H9 (cell line): Measurements from ENCODE around the gene NOS3. TPM values are rescaled to one million over a fixed set of nuclear protein-coding genes. Genes with fewer than 3 reads are reported as not detected.

Experiments used
- DNase-seq: peaks from one replicate; pipeline ENCODE4 v3.0.0-alpha.2; 2017
- H2AFZ ChIP-seq: one replicate; pipeline ENCODE4 v1.6.1; 2013; ENCODE audit warnings: mild to moderate bottlenecking, low read length, control low read depth, moderate library complexity
- H2AK5ac ChIP-seq: 2 replicates; pipeline ENCODE4 v1.6.1; 2013; ENCODE audit warnings: low read length, control low read depth, mixed read lengths; ENCODE audit not compliant: insufficient read length
- H2BK120ac ChIP-seq: one replicate; pipeline ENCODE4 v1.6.1; 2013; ENCODE audit warnings: low read depth, mild to moderate bottlenecking, low read length, control low read depth, inconsistent platforms; ENCODE audit not compliant: poor library complexity, severe bottlenecking
- H2BK12ac ChIP-seq: 2 replicates; pipeline ENCODE4 v1.6.1; 2013; ENCODE audit warnings: low read length, control low read depth, mixed read lengths, low read depth; ENCODE audit not compliant: insufficient read length
- H2BK15ac ChIP-seq: 2 replicates; pipeline ENCODE4 v1.6.1; 2013; ENCODE audit warnings: low read depth, low read length, control low read depth
- H2BK20ac ChIP-seq: one replicate; pipeline ENCODE4 v1.6.1; 2013; ENCODE audit warnings: low read depth, mild to moderate bottlenecking, low read length, control low read depth, inconsistent platforms; ENCODE audit not compliant: poor library complexity, severe bottlenecking
- H2BK5ac ChIP-seq: 2 replicates; pipeline ENCODE4 v1.6.1; 2013; ENCODE audit warnings: low read length, control low read depth, mixed read lengths; ENCODE audit not compliant: insufficient read length
- H3K14ac ChIP-seq: 2 replicates; pipeline ENCODE4 v1.6.1; 2013; ENCODE audit warnings: low read length, control low read depth; ENCODE audit not compliant: insufficient read depth
- H3K18ac ChIP-seq: 2 replicates; pipeline ENCODE4 v1.6.1; 2013; ENCODE audit warnings: low read depth, mild to moderate bottlenecking, mixed read lengths, low read length, control low read depth; ENCODE audit not compliant: insufficient read length
- H3K23ac ChIP-seq: 2 replicates; pipeline ENCODE4 v1.6.1; 2013; ENCODE audit warnings: low read length, control low read depth, mixed read lengths, low read depth; ENCODE audit not compliant: insufficient read length
- H3K23me2 ChIP-seq: 2 replicates; pipeline ENCODE4 v1.6.1; 2013; ENCODE audit warnings: low read depth, mild to moderate bottlenecking, mixed read lengths, low read length, control low read depth; ENCODE audit not compliant: insufficient read length, poor library complexity, severe bottlenecking
- H3K27ac ChIP-seq: 2 replicates; pipeline ENCODE4 v1.5.1; 2013; ENCODE audit warnings: low read length, control low read depth, mixed read lengths, low read depth; ENCODE audit not compliant: insufficient read length
- H3K27me3 ChIP-seq: 2 replicates; pipeline ENCODE4 v1.6.1; 2013; ENCODE audit warnings: low read length, control low read depth, inconsistent platforms; ENCODE audit not compliant: insufficient read depth
- H3K4ac ChIP-seq: 2 replicates; pipeline ENCODE4 v1.6.1; 2013; ENCODE audit warnings: low read depth, mild to moderate bottlenecking, control low read depth, inconsistent platforms, low read length, moderate library complexity
- H3K4me1 ChIP-seq: 2 replicates; pipeline ENCODE4 v1.6.1; 2013; ENCODE audit warnings: low read length, control low read depth, inconsistent platforms; ENCODE audit not compliant: insufficient read depth
- H3K4me2 ChIP-seq: 2 replicates; pipeline ENCODE4 v1.6.1; 2013; ENCODE audit warnings: low read length, control low read depth, mixed read lengths; ENCODE audit not compliant: insufficient read length, insufficient read depth
- H3K56ac ChIP-seq: 2 replicates; pipeline ENCODE4 v1.6.1; 2013; ENCODE audit warnings: low read depth, mild to moderate bottlenecking, mixed read lengths, low read length, control low read depth; ENCODE audit not compliant: insufficient read length
- H3K79me1 ChIP-seq: 2 replicates; pipeline ENCODE4 v1.6.1; 2013; ENCODE audit warnings: low read depth, mild to moderate bottlenecking, moderate library complexity, low read length, control low read depth, inconsistent platforms; ENCODE audit not compliant: insufficient read depth, poor library complexity, severe bottlenecking
- H3K79me2 ChIP-seq: 2 replicates; pipeline ENCODE4 v1.6.1; 2013; ENCODE audit warnings: low read length, control low read depth, inconsistent platforms; ENCODE audit not compliant: insufficient read depth
- H3K9ac ChIP-seq: 2 replicates; pipeline ENCODE4 v1.6.1; 2013; ENCODE audit warnings: low read length, control low read depth, mixed read lengths; ENCODE audit not compliant: insufficient read length; ENCODE audit errors: extremely low read depth
- H3K9me3 ChIP-seq: one replicate; pipeline ENCODE4 v1.6.1; 2013; ENCODE audit warnings: low read depth, low read length, inconsistent platforms; ENCODE audit not compliant: control insufficient read depth
- H3T11ph ChIP-seq: one replicate; pipeline ENCODE4 v1.6.1; 2013; ENCODE audit warnings: mild to moderate bottlenecking, low read length, control low read depth, inconsistent platforms
- H4K20me1 ChIP-seq: one replicate; pipeline ENCODE4 v1.6.1; 2013; ENCODE audit not compliant: control insufficient read depth, insufficient read length, insufficient read depth
- H4K5ac ChIP-seq: 2 replicates; pipeline ENCODE4 v1.6.1; 2013; ENCODE audit warnings: low read depth, mild to moderate bottlenecking, mixed read lengths, low read length, control low read depth; ENCODE audit not compliant: insufficient read length
- H4K8ac ChIP-seq: replicated peaks from 2 replicates; pipeline ENCODE4 v1.6.1; 2013; ENCODE audit warnings: low read length, control low read depth, mixed read lengths, low read depth; ENCODE audit not compliant: insufficient read length
- H4K91ac ChIP-seq: 2 replicates; pipeline ENCODE4 v1.6.1; 2013; ENCODE audit warnings: low read depth, mild to moderate bottlenecking, moderate library complexity, mixed read lengths, low read length, control low read depth; ENCODE audit not compliant: insufficient read length
- H3K27ac Mint-ChIP-seq, 3 experiments: 2 replicates in 2 of 3; 3 replicates in 1 of 3; pipeline ENCODE4 v1.8.0; 2020 to 2021; ENCODE audit warnings: mixed read lengths in 3 of 3, mild to moderate bottlenecking in 1 of 3, moderate library complexity in 1 of 3
- H3K27me3 Mint-ChIP-seq: 2 replicates; pipeline ENCODE4 v1.8.0; 2021; ENCODE audit warnings: low read depth, mild to moderate bottlenecking, moderate library complexity, mixed read lengths
- H3K36me3 Mint-ChIP-seq, 3 experiments: 2 replicates in 2 of 3; 3 replicates in 1 of 3; pipeline ENCODE4 v1.8.0; 2020 to 2021; ENCODE audit warnings: low read depth in 3 of 3, mixed read lengths in 3 of 3; ENCODE audit not compliant: insufficient read depth in 1 of 3
- H3K4me1 Mint-ChIP-seq, 2 experiments: 2 replicates each; pipeline ENCODE4 v1.8.0; 2020; ENCODE audit warnings: mixed read lengths in 2 of 2
- H3K4me3 Mint-ChIP-seq, 2 experiments: 2 replicates in 1 of 2; 3 replicates in 1 of 2; pipeline ENCODE4 v1.8.0; 2020 to 2021; ENCODE audit warnings: mild to moderate bottlenecking in 2 of 2, mixed read lengths in 2 of 2, moderate library complexity in 1 of 2
- H3K9me3 Mint-ChIP-seq, 2 experiments: 2 replicates in 1 of 2; 3 replicates in 1 of 2; pipeline ENCODE4 v1.8.0; 2020; ENCODE audit warnings: mild to moderate bottlenecking in 2 of 2, mixed read lengths in 2 of 2, moderate library complexity in 1 of 2
- CTCF ChIP-seq: fragments of 200-600 bp; sonication (generic); conservative IDR thresholded peaks from 3 replicates; pipeline ENCODE4 v1.8.0; 2021; ENCODE audit warnings: antibody characterized with exemption, mild to moderate bottlenecking
- WGBS: extraction: QIAGEN DNeasy Blood & Tissue Kit; methylation state at CpG from one replicate; pipeline ENCODE4 v1.1.7; 2013; ENCODE audit warnings: missing lambda C conversion rate, low lambda C conversion rate, mixed read lengths; ENCODE audit not compliant: insufficient read length; ENCODE audit errors: extremely low coverage; 5-methylcytosine and 5-hydroxymethylcytosine counted together
- total RNA-seq: library from RNA; stranded (reverse); gene quantifications from 2 replicates; pipeline ENCODE4 v1.2.1, GENCODE V29; 2021

NOS3 gene
- total RNA-seq, 1 experiment from 2014 or later, result 4.5 TPM

- H3K4me2 ChIP-seq, result peak overlapping the region; percentile 75
- no peak overlapping the region for H2AFZ ChIP-seq
- no peak overlapping the region for H4K5ac ChIP-seq
- H2AK5ac ChIP-seq, result no peak overlapping the region
- no peak overlapping the region; the same call in 1 of the 2 replicates for H3K14ac ChIP-seq
- H3K79me1 ChIP-seq, result no peaks in the 10 kb centered on the region
- no peak overlapping the region for H3T11ph ChIP-seq
- DNase-seq, result peak; percentile 73
- H4K8ac ChIP-seq, result no peak overlapping the region
- peak overlapping the region; percentile 72 to 82 for H3K4me3 Mint-ChIP-seq
- H3K36me3 Mint-ChIP-seq, result peaks cover 0 to 3% (median 0%) of the 10 kb centered on the region in 3 experiments; a peak in 3 of 7 replicates
- no peak overlapping the region for H3K18ac ChIP-seq
- H3K79me2 ChIP-seq, result no peaks in the 10 kb centered on the region
- no peak overlapping the region for H3K9ac ChIP-seq
- no peak overlapping the region for H2BK5ac ChIP-seq
- H3K4me1 Mint-ChIP-seq, result peaks cover 47 to 64% of the 10 kb centered on the region in 2 experiments
- no CpG with 5 or more reads among the region's 27 CpGs for WGBS
- H3K27me3 ChIP-seq, result peaks cover 7% of the 10 kb centered on the region; the same call in 1 of the 2 replicates
- H2BK20ac ChIP-seq, result no peak overlapping the region
- no peak for TF ChIP-seq CTCF
- no peaks in the 10 kb centered on the region; a peak in 2 of 5 replicates for H3K9me3 Mint-ChIP-seq
- H3K9me3 ChIP-seq, result no peaks in the 10 kb centered on the region
- no peak overlapping the region for H3K23ac ChIP-seq
- no peaks in the 10 kb centered on the region for H4K20me1 ChIP-seq
- no peak overlapping the region for H2BK120ac ChIP-seq
- peaks cover 14% of the 10 kb centered on the region for H3K23me2 ChIP-seq
- no peak overlapping the region for H3K27ac ChIP-seq
- peaks cover 5% of the 10 kb centered on the region; the same call in 1 of the 2 replicates for H3K4me1 ChIP-seq
- H2BK15ac ChIP-seq, result no peak overlapping the region
- H3K27me3 Mint-ChIP-seq, result peaks cover 54% of the 10 kb centered on the region
- no peak overlapping the region for H4K91ac ChIP-seq
- no peak overlapping the region for H3K56ac ChIP-seq
- H2BK12ac ChIP-seq, result no peak overlapping the region
- no peak overlapping the region for H3K4ac ChIP-seq
- no peak overlapping the region for H3K27ac Mint-ChIP-seq
These were observed 17.0 kb upstream of the NOS3 start for GRCh38 chr7:150973571-150974451.
